NCI-H1048 (cell line): ENCODE measurements around the gene TMEM11.
"Not testable (repeated sequence)": the region's sequence is repeated elsewhere in the genome, so short reads cannot be mapped to it uniquely, and the experiment has no call there.

Experiments used
- DNase-seq: peaks from one replicate; lab custom pipeline; 2025; lab: John Stamatoyannopoulos, UW

Gene TMEM11

GRCh38 chr17:21212826-21213637 is 929 bp downstream of the TMEM11 start:
- no peak for DNase-seq

GRCh38 chr17:21211825-21212479 is 2.0 kb downstream of the TMEM11 start:
- DNase-seq, result no peak

- no peak for DNase-seq
These were observed 3.4 kb downstream of the TMEM11 start for GRCh38 chr17:21210411-21211076.

- DNase-seq, result no peak
These were observed 4.3 kb downstream of the TMEM11 start for GRCh38 chr17:21209511-21210175.

- DNase-seq, result no peak
These were observed 5.6 kb downstream of the TMEM11 start for GRCh38 chr17:21208352-21208751.

GRCh38 chr17:21204935-21205334 is 9.0 kb downstream of the TMEM11 start:
- DNase-seq, result no peak

- no peak for DNase-seq
These were observed 11.4 kb downstream of the TMEM11 start for GRCh38 chr17:21202512-21202911.

GRCh38 chr17:21201874-21202273 is 12.1 kb downstream of the TMEM11 start:
- DNase-seq, result no peak

- DNase-seq, result no peak
These were observed 12.7 kb downstream of the TMEM11 start for GRCh38 chr17:21201298-21201595.

- DNase-seq, result no peak
These were observed 13.2 kb downstream of the TMEM11 start for GRCh38 chr17:21200590-21201297.

GRCh38 chr17:21199856-21200255 is 14.1 kb downstream of the TMEM11 start:
- no peak for DNase-seq

- no peak for DNase-seq
These were observed 14.7 kb downstream of the TMEM11 start for GRCh38 chr17:21199311-21199710.

GRCh38 chr17:21198411-21198810 is 15.6 kb downstream of the TMEM11 start:
- DNase-seq, result no peak

GRCh38 chr17:21196126-21196525 is 17.8 kb downstream of the TMEM11 start:
- DNase-seq, result no peak

GRCh38 chr17:21194703-21195102 is 19.3 kb downstream of the TMEM11 start:
- no peak for DNase-seq

- DNase-seq, result no peak
These were observed 19.7 kb downstream of the TMEM11 start for GRCh38 chr17:21194226-21194625.

GRCh38 chr17:21193031-21193430 is 20.9 kb downstream of the TMEM11 start:
- no peak for DNase-seq

GRCh38 chr17:21192414-21192813 is 21.5 kb downstream of the TMEM11 start:
- DNase-seq, result not testable (repeated sequence)

- DNase-seq, result no peak
These were observed 22.3 kb downstream of the TMEM11 start for GRCh38 chr17:21191698-21192097.

- no peak for DNase-seq
These were observed 23.9 kb downstream of the TMEM11 start for GRCh38 chr17:21190078-21190477.

- no peak for DNase-seq
These were observed 24.6 kb downstream of the TMEM11 start for GRCh38 chr17:21189361-21189760.
